HepG2 (cell line): ENCODE measurements around the gene PRSS53. TPM values are rescaled to one million over a fixed set of nuclear protein-coding genes. Genes with fewer than 3 reads are reported as not detected.

ENCODE experiments used
- CEBPB ChIP-seq: IDR thresholded peaks from 2 replicates; pipeline ENCODE4 v1.6.1; 2011; ENCODE audit warnings: low read depth, low read length, improper control_type of control experiment, borderline replicate concordance
- CHD4 ChIP-seq: fragments of 200-600 bp; sonication (generic); IDR thresholded peaks from 2 replicates; pipeline ENCODE4 v1.7.0; 2017; ENCODE audit warnings: mild to moderate bottlenecking, low read length, borderline replicate concordance
- SIN3B ChIP-seq: fragments of 150-350 bp; IDR thresholded peaks from 2 replicates; pipeline ENCODE4 v1.6.1; 2014; ENCODE audit warnings: low read length
- SRY ChIP-seq: sonication (generic); formaldehyde crosslinking; IDR thresholded peaks from 2 replicates; pipeline ENCODE4 v1.8.0; 2022; ENCODE audit warnings: mild to moderate bottlenecking, missing genetic modification reagents
- ZNF230 ChIP-seq: sonication (generic); formaldehyde crosslinking; IDR thresholded peaks from 2 replicates; pipeline ENCODE4 v1.4.0; 2020; ENCODE audit warnings: mild to moderate bottlenecking, missing genetic modification reagents
- ZNF484 ChIP-seq: sonication (generic); formaldehyde crosslinking; IDR thresholded peaks from 2 replicates; pipeline ENCODE4 v1.5.1; 2020; ENCODE audit warnings: mild to moderate bottlenecking, low read depth, missing genetic modification reagents, borderline replicate concordance
- polyA plus RNA-seq, 8 experiments: library from polyadenylated mRNA; depleted of rRNA in 3 of 8; stranded (reverse) in 7 of 8; unstranded in 1 of 8; fragments of >200 nt; fragmentation: Illumina TruSeq in 4 of 8; extraction: Trizol in 4 of 8; gene quantifications; 2 replicates each; pipeline versions ENCODE4 v1.2.1 to v1.2.3, GENCODE V29; 2011 to 2016; ENCODE audit warnings: low read depth in 4 of 8, missing spikeins in 1 of 8, mixed read lengths in 1 of 8; ENCODE audit not compliant: insufficient read depth in 1 of 8
- total RNA-seq, 5 experiments: library from RNA; depleted of rRNA; stranded (reverse); fragments of >200 nt; fragmentation: Illumina TruSeq; extraction: Trizol; gene quantifications; 2 replicates each; pipeline ENCODE4 v1.2.3, GENCODE V29; 2016; ENCODE audit warnings: low read depth in 1 of 5
- TF ChIP-seq, protein P1 (sequence below): sonication (generic); formaldehyde crosslinking; IDR thresholded peaks from one replicate; pipeline ENCODE4 v1.5.1; 2020; ENCODE audit warnings: mild to moderate bottlenecking, missing genetic modification reagents; ENCODE audit errors: not compliant biosample characterization
- TF ChIP-seq, protein P2 (sequence below): sonication (generic); formaldehyde crosslinking; IDR thresholded peaks from 2 replicates; pipeline ENCODE4 v1.8.0; 2022; ENCODE audit warnings: missing genetic modification reagents, mild to moderate bottlenecking, borderline replicate concordance
- TF ChIP-seq, protein P3 (sequence below): IDR thresholded peaks from 2 replicates; pipeline ENCODE4 v1.6.1; 2016; ENCODE audit warnings: low read depth, missing genetic modification reagents, missing compliant biosample characterization
- TF ChIP-seq, protein P4 (sequence below): sonication (generic); formaldehyde crosslinking; IDR thresholded peaks from 2 replicates; pipeline ENCODE4 v1.4.0; 2020; ENCODE audit warnings: missing genetic modification reagents, borderline replicate concordance

PRSS53 gene
- total and polyA plus RNA-seq, 2 of the 13 experiments (the other 11 are each of a cell fraction or from before 2014, with no cell fraction given): 2.2 to 7.4 TPM

DNA sequence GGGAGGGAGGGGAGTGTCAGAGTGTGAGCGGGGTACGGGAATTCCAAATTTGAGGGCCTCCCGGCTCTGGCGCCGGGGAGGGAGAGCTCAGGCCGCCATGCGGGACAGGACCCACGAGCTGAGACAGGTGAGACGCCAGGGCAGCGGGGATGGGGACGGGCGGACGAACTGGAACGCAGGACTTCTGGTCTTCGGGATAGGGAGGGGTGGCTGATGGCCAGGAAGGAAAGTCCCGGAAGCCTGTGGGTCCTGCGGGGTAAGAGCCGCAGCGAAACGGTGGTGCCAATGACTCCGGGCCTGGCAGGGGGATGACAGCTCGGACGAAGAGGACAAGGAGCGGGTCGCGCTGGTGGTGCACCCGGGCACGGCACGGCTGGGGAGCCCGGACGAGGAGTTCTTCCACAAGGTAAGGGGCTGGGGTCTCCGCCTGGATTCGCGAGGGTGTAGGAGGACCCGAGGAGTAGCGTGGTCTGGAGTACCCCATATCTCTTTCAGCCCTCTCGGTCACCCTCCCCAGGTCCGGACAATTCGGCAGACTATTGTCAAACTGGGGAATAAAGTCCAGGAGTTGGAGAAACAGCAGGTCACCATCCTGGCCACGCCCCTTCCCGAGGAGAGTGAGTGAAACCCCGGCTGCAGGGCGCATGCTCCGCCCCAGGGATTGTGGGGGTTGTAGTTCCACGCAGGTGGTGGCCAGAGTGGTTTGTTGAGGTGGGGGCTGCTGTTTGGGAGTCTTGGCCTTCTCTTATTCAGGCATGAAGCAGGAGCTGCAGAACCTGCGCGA, 54.8 kb downstream of the PRSS53 start (continued):
- TF ChIP-seq, protein P1, sequence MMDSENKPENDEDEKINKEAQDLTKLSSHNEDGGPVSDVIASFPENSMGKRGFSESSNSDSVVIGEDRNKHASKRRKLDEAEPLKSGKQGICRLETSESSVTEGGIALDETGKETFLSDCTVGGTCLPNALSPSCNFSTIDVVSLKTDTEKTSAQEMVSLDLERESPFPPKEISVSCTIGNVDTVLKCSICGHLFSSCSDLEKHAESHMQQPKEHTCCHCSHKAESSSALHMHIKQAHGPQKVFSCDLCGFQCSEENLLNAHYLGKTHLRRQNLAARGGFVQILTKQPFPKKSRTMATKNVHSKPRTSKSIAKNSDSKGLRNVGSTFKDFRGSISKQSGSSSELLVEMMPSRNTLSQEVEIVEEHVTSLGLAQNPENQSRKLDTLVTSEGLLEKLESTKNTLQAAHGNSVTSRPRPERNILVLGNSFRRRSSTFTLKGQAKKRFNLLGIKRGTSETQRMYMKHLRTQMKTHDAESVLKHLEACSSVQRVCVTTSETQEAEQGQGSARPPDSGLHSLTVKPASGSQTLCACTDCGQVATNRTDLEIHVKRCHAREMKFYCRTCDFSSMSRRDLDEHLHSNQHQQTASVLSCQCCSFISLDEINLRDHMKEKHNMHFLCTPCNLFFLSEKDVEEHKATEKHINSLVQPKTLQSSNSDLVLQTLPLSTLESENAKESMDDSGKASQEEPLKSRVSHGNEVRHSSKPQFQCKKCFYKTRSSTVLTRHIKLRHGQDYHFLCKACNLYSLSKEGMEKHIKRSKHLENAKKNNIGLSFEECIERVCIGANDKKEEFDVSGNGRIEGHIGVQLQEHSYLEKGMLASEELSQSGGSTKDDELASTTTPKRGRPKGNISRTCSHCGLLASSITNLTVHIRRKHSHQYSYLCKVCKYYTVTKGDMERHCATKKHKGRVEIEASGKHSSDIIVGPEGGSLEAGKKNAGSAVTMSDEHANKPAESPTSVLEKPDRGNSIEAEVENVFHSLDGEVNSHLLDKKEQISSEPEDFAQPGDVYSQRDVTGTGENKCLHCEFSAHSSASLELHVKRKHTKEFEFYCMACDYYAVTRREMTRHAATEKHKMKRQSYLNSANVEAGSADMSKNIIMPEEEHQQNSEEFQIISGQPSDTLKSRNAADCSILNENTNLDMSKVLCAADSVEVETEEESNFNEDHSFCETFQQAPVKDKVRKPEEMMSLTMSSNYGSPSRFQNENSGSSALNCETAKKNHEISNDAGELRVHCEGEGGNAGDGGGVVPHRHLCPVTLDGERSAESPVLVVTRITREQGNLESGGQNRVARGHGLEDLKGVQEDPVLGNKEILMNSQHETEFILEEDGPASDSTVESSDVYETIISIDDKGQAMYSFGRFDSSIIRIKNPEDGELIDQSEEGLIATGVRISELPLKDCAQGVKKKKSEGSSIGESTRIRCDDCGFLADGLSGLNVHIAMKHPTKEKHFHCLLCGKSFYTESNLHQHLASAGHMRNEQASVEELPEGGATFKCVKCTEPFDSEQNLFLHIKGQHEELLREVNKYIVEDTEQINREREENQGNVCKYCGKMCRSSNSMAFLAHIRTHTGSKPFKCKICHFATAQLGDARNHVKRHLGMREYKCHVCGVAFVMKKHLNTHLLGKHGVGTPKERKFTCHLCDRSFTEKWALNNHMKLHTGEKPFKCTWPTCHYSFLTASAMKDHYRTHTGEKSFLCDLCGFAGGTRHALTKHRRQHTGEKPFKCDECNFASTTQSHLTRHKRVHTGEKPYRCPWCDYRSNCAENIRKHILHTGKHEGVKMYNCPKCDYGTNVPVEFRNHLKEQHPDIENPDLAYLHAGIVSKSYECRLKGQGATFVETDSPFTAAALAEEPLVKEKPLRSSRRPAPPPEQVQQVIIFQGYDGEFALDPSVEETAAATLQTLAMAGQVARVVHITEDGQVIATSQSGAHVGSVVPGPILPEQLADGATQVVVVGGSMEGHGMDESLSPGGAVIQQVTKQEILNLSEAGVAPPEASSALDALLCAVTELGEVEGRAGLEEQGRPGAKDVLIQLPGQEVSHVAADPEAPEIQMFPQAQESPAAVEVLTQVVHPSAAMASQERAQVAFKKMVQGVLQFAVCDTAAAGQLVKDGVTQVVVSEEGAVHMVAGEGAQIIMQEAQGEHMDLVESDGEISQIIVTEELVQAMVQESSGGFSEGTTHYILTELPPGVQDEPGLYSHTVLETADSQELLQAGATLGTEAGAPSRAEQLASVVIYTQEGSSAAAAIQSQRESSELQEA: peak; percentile 80
- 0 out of 2 replicates have a peak, but pooled peaks have one; percentile 38 for TF ChIP-seq ZNF484 (CRISPR knock-in tag)
- TF ChIP-seq, protein P2, sequence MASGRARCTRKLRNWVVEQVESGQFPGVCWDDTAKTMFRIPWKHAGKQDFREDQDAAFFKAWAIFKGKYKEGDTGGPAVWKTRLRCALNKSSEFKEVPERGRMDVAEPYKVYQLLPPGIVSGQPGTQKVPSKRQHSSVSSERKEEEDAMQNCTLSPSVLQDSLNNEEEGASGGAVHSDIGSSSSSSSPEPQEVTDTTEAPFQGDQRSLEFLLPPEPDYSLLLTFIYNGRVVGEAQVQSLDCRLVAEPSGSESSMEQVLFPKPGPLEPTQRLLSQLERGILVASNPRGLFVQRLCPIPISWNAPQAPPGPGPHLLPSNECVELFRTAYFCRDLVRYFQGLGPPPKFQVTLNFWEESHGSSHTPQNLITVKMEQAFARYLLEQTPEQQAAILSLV: no peak
- TF ChIP-seq, protein P3, sequence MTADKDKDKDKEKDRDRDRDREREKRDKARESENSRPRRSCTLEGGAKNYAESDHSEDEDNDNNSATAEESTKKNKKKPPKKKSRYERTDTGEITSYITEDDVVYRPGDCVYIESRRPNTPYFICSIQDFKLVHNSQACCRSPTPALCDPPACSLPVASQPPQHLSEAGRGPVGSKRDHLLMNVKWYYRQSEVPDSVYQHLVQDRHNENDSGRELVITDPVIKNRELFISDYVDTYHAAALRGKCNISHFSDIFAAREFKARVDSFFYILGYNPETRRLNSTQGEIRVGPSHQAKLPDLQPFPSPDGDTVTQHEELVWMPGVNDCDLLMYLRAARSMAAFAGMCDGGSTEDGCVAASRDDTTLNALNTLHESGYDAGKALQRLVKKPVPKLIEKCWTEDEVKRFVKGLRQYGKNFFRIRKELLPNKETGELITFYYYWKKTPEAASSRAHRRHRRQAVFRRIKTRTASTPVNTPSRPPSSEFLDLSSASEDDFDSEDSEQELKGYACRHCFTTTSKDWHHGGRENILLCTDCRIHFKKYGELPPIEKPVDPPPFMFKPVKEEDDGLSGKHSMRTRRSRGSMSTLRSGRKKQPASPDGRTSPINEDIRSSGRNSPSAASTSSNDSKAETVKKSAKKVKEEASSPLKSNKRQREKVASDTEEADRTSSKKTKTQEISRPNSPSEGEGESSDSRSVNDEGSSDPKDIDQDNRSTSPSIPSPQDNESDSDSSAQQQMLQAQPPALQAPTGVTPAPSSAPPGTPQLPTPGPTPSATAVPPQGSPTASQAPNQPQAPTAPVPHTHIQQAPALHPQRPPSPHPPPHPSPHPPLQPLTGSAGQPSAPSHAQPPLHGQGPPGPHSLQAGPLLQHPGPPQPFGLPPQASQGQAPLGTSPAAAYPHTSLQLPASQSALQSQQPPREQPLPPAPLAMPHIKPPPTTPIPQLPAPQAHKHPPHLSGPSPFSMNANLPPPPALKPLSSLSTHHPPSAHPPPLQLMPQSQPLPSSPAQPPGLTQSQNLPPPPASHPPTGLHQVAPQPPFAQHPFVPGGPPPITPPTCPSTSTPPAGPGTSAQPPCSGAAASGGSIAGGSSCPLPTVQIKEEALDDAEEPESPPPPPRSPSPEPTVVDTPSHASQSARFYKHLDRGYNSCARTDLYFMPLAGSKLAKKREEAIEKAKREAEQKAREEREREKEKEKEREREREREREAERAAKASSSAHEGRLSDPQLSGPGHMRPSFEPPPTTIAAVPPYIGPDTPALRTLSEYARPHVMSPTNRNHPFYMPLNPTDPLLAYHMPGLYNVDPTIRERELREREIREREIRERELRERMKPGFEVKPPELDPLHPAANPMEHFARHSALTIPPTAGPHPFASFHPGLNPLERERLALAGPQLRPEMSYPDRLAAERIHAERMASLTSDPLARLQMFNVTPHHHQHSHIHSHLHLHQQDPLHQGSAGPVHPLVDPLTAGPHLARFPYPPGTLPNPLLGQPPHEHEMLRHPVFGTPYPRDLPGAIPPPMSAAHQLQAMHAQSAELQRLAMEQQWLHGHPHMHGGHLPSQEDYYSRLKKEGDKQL (CRISPR knock-in tag): no peak
- TF ChIP-seq CEBPB: no peak
- TF ChIP-seq CHD4: no peak
- 0 out of 2 replicates have a peak, but pooled peaks have one; percentile 30 for TF ChIP-seq SRY (CRISPR knock-in tag)
- TF ChIP-seq, protein P4, sequence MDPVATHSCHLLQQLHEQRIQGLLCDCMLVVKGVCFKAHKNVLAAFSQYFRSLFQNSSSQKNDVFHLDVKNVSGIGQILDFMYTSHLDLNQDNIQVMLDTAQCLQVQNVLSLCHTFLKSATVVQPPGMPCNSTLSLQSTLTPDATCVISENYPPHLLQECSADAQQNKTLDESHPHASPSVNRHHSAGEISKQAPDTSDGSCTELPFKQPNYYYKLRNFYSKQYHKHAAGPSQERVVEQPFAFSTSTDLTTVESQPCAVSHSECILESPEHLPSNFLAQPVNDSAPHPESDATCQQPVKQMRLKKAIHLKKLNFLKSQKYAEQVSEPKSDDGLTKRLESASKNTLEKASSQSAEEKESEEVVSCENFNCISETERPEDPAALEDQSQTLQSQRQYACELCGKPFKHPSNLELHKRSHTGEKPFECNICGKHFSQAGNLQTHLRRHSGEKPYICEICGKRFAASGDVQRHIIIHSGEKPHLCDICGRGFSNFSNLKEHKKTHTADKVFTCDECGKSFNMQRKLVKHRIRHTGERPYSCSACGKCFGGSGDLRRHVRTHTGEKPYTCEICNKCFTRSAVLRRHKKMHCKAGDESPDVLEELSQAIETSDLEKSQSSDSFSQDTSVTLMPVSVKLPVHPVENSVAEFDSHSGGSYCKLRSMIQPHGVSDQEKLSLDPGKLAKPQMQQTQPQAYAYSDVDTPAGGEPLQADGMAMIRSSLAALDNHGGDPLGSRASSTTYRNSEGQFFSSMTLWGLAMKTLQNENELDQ: peak; percentile 31; the same call in 1 of the 2 replicates
- no peak for TF ChIP-seq ZNF230
- TF ChIP-seq SIN3B: no peak
